ENCODE results near the gene EXD3.

Gene EXD3

DNA sequence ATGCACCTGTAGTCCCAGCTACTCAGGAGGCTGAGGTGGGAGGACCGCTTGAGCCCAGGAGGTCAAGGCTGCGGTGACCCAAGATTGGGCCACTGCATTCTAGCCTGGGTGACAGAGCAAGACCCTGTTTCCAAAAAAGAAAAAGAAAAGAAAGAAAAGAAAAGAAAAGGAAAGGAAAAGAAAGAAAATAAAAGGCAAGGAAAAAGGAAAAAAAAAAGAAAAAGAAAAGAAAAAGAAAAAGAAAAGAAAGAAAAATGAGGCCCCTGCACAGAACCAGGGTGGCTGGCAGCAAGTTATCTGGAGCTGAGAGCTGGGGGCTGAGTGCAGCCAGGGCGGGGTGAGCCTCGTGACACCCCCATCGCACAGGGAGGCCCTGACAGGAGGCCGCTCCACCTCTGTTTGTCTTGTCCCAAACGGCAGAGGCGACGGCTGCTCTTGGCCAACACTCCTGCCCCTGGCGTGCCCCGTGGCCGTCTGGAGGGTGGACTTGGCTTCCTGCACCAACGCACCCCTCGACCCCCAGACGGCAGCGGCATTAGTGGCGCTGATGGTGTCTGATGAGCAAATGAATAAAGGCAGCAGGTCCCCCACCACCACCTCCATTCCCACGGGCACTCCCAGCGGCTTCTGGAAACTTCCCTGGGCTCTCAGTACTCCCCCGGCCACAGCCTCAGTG lies 16.7 kb downstream of the EXD3 start:
- peaks cover 24% of the 10 kb centered on the region for H3K36me3 ChIP-seq
- peaks cover 18% of the 10 kb centered on the region; the same call in 1 of the 2 replicates for H3K27me3 ChIP-seq
- peak overlapping the region; percentile 98 for H3K4me2 ChIP-seq
- no peak overlapping the region for H3K4me3 ChIP-seq
- peaks cover 24% of the 10 kb centered on the region for H3K9me3 ChIP-seq
- no peak overlapping the region for H3K9ac ChIP-seq
- peaks cover 56% of the 10 kb centered on the region for H3K4me1 ChIP-seq
- H4K20me1 ChIP-seq, result peaks cover 70% of the 10 kb centered on the region
- no peak for TF ChIP-seq Cebpa-rat (IDR thresholded peaks at IDR 0.05)
- H3K27ac ChIP-seq, result no peak overlapping the region

DNA sequence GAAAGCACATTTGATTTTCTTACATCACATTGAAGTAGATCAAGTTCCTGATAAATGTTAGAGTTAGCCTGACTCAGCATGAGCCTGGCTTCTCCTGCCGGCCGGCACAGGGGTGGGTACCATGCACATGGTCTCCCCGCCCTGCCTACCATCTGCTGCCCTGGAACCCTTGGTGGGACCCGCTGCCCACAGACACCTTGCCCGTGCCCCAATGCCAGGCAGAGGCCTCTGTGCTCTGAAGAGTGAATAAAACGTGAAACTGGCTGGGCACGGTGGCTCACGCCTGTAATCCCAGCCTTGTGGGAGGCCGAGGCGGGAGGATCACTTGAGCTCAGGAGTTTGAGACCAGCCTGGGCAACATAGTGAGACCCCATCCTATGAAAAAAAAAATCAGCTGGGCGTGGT lies 17.3 kb downstream of the EXD3 start:
- peaks cover 29% of the 10 kb centered on the region for H3K9me3 ChIP-seq
- no peak for TF ChIP-seq Cebpa-rat (IDR thresholded peaks at IDR 0.05)
- H3K27ac ChIP-seq, result no peak overlapping the region
- H3K9ac ChIP-seq, result no peak overlapping the region
- H3K4me1 ChIP-seq, result peaks cover 55% of the 10 kb centered on the region
- no peak overlapping the region for H3K4me3 ChIP-seq
- H3K4me2 ChIP-seq, result no peak overlapping the region
- H3K36me3 ChIP-seq, result peaks cover 24% of the 10 kb centered on the region
- peaks cover 18% of the 10 kb centered on the region; the same call in 1 of the 2 replicates for H3K27me3 ChIP-seq
- H4K20me1 ChIP-seq, result peaks cover 65% of the 10 kb centered on the region

- Histone ChIP-seq H3K4me1 (peaks cover 55% of the 10 kb centered on the region), H3K27me3 (peaks cover 18% of the 10 kb centered on the region; the same call in 1 of the 2 replicates), H3K4me3 (no peak overlapping the region), H3K9ac (no peak overlapping the region), H3K4me2 (no peak overlapping the region), H3K27ac (no peak overlapping the region), H3K9me3 (peaks cover 29% of the 10 kb centered on the region), H4K20me1 (peaks cover 59% of the 10 kb centered on the region), H3K36me3 (peaks cover 24% of the 10 kb centered on the region)
- no peak for TF ChIP-seq Cebpa-rat (IDR thresholded peaks at IDR 0.05)
These were observed 17.9 kb downstream of the EXD3 start for GRCh38 chr9:137404961-137405567.

- no peak for TF ChIP-seq Cebpa-rat (IDR thresholded peaks at IDR 0.05)
- Histone ChIP-seq H3K27me3 (peaks cover 18% of the 10 kb centered on the region; the same call in 1 of the 2 replicates), H3K4me1 (peaks cover 55% of the 10 kb centered on the region), H4K20me1 (peaks cover 47% of the 10 kb centered on the region), H3K9ac (no peak overlapping the region), H3K4me3 (no peak overlapping the region), H3K27ac (no peak overlapping the region), H3K4me2 (no peak overlapping the region), H3K36me3 (peaks cover 29% of the 10 kb centered on the region), H3K9me3 (peaks cover 38% of the 10 kb centered on the region)
These were observed 19.7 kb downstream of the EXD3 start for GRCh38 chr9:137403269-137403668.

- peaks cover 44% of the 10 kb centered on the region for H3K9me3 ChIP-seq
- H3K4me1 ChIP-seq, result peaks cover 55% of the 10 kb centered on the region
- no peak overlapping the region for H3K4me3 ChIP-seq
- no peak overlapping the region for H3K9ac ChIP-seq
- no peak overlapping the region for H3K4me2 ChIP-seq
- peaks cover 15% of the 10 kb centered on the region; the same call in 1 of the 2 replicates for H3K27me3 ChIP-seq
- H3K27ac ChIP-seq, result no peak overlapping the region
- peaks cover 29% of the 10 kb centered on the region for H3K36me3 ChIP-seq
- no peak for TF ChIP-seq Cebpa-rat (IDR thresholded peaks at IDR 0.05)
- peaks cover 44% of the 10 kb centered on the region for H4K20me1 ChIP-seq
These were observed 20.2 kb downstream of the EXD3 start for GRCh38 chr9:137402746-137403145.

DNA sequence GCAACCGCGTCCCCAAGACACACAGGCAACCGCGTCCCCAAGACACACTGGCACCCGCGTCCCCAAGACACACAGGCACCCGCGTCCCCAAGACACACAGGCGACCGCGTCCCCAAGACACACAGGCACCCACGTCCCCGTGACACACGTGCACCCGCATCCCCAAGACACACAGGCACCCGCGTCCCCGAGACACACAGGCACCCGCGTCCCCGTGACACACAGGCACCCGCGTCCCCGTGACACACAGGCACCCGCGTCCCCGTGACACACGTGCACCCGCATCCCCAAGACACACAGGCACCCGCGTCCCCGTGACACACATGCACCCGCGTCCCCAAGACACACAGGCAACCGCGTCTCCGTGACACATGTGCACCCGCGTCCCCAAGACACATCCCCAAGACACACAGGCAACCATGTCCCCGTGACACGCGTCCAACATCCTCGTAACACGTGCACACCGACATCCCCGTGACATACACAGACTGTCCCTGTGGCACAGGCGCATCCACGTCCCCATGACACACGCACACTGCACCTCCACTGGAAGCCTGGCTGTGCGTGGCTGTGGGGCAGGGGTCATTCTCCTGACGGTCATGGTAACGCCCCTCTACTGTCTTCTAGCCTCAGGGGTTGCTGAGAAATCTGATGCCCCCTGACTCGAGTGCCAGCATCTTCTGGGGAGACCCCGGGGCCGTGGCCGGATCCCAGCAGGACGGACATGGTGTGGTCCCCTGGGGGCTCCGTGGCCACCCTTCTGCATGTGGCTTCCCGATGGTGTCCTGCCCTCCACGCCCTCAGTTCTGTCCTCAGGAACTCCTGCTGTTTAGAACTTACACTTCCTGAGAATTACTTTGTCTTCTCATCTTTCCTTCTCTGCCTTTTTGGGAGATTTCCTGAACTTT lies 24.1 kb downstream of the EXD3 start:
- TF ChIP-seq Cebpa-rat (IDR thresholded peaks at IDR 0.05), result no peak

GRCh38 chr9:137397675-137398423 lies 25.1 kb downstream of the EXD3 start:
- Histone ChIP-seq H3K27ac (no peak overlapping the region), H3K4me3 (no peak overlapping the region), H3K36me3 (peaks cover 29% of the 10 kb centered on the region), H3K27me3 (no peaks in the 10 kb centered on the region), H3K4me1 (peaks cover 80% of the 10 kb centered on the region), H3K9ac (no peak overlapping the region), H4K20me1 (peaks cover 18% of the 10 kb centered on the region), H3K9me3 (peaks cover 50% of the 10 kb centered on the region), H3K4me2 (peak overlapping the region; percentile 82)
- no peak for TF ChIP-seq Cebpa-rat (IDR thresholded peaks at IDR 0.05)

More for the DNA sequence above, 24.1 kb downstream of the EXD3 start:
- Histone ChIP-seq H3K9ac (no peak overlapping the region), H3K9me3 (peaks cover 58% of the 10 kb centered on the region), H3K27ac (peak overlapping the region; percentile 44; the same call in 1 of the 2 replicates), H3K4me2 (peak overlapping the region; percentile 82), H3K27me3 (no peaks in the 10 kb centered on the region), H3K4me3 (no peak overlapping the region), H3K4me1 (peaks cover 70% of the 10 kb centered on the region), H4K20me1 (peaks cover 18% of the 10 kb centered on the region), H3K36me3 (peaks cover 37% of the 10 kb centered on the region)

DNA sequence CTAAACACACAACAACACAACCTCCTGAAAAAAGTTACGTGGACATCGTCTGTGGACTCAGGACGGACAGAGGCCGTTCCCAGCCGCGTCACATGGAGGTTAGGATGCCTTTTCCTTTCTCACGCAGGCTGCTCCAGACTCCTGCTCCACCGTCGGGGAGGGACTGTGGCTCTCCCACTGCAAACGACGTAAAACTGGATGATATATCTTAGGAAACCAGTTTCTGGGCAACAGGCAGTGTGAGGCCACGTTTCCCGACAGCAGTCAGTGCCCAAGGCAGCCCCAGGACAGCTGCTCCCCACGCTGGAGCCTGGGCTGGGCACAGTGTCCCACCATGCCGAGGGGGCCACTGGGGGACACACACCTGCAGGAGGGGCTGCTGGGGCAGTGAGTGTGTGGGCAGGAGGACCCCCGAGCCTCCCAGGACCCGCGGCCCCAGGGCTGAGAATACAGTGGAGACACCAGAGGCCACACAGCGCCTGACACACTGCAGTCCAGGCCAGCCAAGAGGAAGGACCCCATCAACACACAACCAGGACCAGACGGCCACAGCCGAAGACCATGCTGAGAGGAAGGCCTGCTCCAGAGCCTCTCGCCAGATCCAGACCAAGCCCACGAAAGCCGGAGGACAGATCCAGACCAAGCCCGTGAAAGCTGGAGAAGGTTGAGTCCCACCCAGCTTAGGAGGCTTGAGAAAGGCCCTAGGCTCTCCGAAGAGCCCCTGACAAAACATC lies 26.2 kb downstream of the EXD3 start:
- Histone ChIP-seq H3K9me3 (peaks cover 39% of the 10 kb centered on the region), H3K4me2 (no peak overlapping the region), H3K4me3 (no peak overlapping the region), H3K4me1 (peaks cover 90% of the 10 kb centered on the region), H3K27me3 (no peaks in the 10 kb centered on the region), H3K27ac (no peak overlapping the region), H3K9ac (no peak overlapping the region), H3K36me3 (peaks cover 25% of the 10 kb centered on the region), H4K20me1 (peaks cover 18% of the 10 kb centered on the region)
- TF ChIP-seq Cebpa-rat (IDR thresholded peaks at IDR 0.05), result no peak
